K562 (cell line): Measurements from ENCODE around the gene ZNF862. TPM values are rescaled to one million over a fixed set of nuclear protein-coding genes. Genes with fewer than 3 reads are reported as not detected.
"Not testable (repeated sequence)": the region's sequence is repeated elsewhere in the genome, so short reads cannot be mapped to it uniquely, and the experiment has no call there.

Experiments
- ATAC-seq: fragments of 200-7000 bp; cut with Tn5 transposase; 3 replicates; pipeline ENCODE4 v1.9.1; 2020; ENCODE audit warnings: moderate library complexity
- BruUV-seq: library from RNA; stranded (reverse); fragments of 400-500 nt; replicated peaks from 2 replicates; lab custom pipeline; 2021; lab: Mats Ljungman, UMichigan
- CTCF ChIA-PET: fragments of 300-600 bp; formaldehyde crosslinking; extraction: SDS; loops from one replicate; lab custom pipeline; 2021; ENCODE audit warnings: low intra/inter-chr PET ratio; lab: Yijun Ruan, JAX
- POLR2A ChIA-PET: fragments of 300-600, 350-650 bp; sonication (Branson Sonifier 250); formaldehyde crosslinking; extraction: SDS; loops from one replicate; lab custom pipeline; 2021; ENCODE audit warnings: antibody characterized with exemption, inconsistent platforms; lab: Yijun Ruan, JAX
- DNase-seq, 4 experiments: peaks; one replicate each; pipeline versions ENCODE4 v3.0.0 to v3.0.0-alpha.2; 2011 to 2018; ENCODE audit warnings: low spot score in 3 of 4, mixed read lengths in 3 of 4; ENCODE audit errors: extremely low read depth in 1 of 4
- FAIRE-seq: peaks from 2 replicates; lab custom pipeline; 2011; peaks lifted over from hg19 to GRCh38; lab: Jason Lieb, UNC
- H2AFZ ChIP-seq: 2 replicates; pipeline ENCODE4 v1.6.0; 2011; ENCODE audit warnings: low read depth, low read length, control low read depth, inconsistent platforms
- H3K27ac ChIP-seq: fragments of 200-600 bp; 3 replicates; pipeline ENCODE4 v1.8.0; 2011; ENCODE audit warnings: low read depth, mild to moderate bottlenecking, control low read depth, inconsistent platforms, low read length, moderate library complexity, mixed read lengths; ENCODE audit errors: extremely low read depth
- H3K27me3 ChIP-seq, 2 experiments: fragments of 300-600 bp in 1 of 2; 2 replicates in 1 of 2; 3 replicates in 1 of 2; pipeline versions ENCODE4 v1.6.0 to v1.8.0; 2011; ENCODE audit warnings: inconsistent platforms in 2 of 2, low read length in 2 of 2, mild to moderate bottlenecking in 1 of 2, mixed read lengths in 1 of 2, moderate library complexity in 1 of 2; ENCODE audit not compliant: control insufficient read depth in 2 of 2, insufficient read depth in 2 of 2
- H3K36me3 ChIP-seq: fragments of 300-600 bp; 3 replicates; pipeline ENCODE4 v1.8.0; 2011; ENCODE audit warnings: mild to moderate bottlenecking, low read length, inconsistent platforms; ENCODE audit not compliant: control insufficient read depth, insufficient read depth
- H3K4me1 ChIP-seq, 2 experiments: fragments of 200-600 bp in 1 of 2; replicated peaks in 1 of 2; 2 replicates in 1 of 2; 3 replicates in 1 of 2; pipeline versions ENCODE4 v1.5.1 to v1.8.0; 2011; ENCODE audit warnings: inconsistent platforms in 2 of 2, low read length in 2 of 2, mild to moderate bottlenecking in 1 of 2, mixed read lengths in 1 of 2, moderate library complexity in 1 of 2; ENCODE audit not compliant: control insufficient read depth in 2 of 2, insufficient read depth in 2 of 2
- H3K4me2 ChIP-seq: 2 replicates; pipeline ENCODE4 v1.6.1; 2011; ENCODE audit warnings: low read length, control low read depth, inconsistent platforms, mixed read lengths; ENCODE audit not compliant: insufficient read depth
- H3K4me3 ChIP-seq: fragments of 200-600 bp; sonication (generic), shearing (Covaris generic); 2 replicates; pipeline ENCODE4 v1.5.1; 2016; ENCODE audit warnings: control low read depth, inconsistent platforms
- H3K79me2 ChIP-seq: fragments of 200-600 bp; 3 replicates; pipeline ENCODE4 v1.8.0; 2011; ENCODE audit warnings: low read length, inconsistent platforms; ENCODE audit not compliant: control insufficient read depth, insufficient read depth
- H3K9ac ChIP-seq, 2 experiments: 2 replicates each; pipeline versions ENCODE4 v1.6.0 to v1.6.1; 2011; ENCODE audit warnings: low read depth in 2 of 2, low read length in 2 of 2, control low read depth in 1 of 2, inconsistent platforms in 1 of 2, mild to moderate bottlenecking in 1 of 2, mixed read lengths in 1 of 2; ENCODE audit not compliant: insufficient read depth in 1 of 2
- H3K9me1 ChIP-seq: one replicate; pipeline ENCODE4 v1.6.0; 2011; ENCODE audit warnings: inconsistent platforms, mild to moderate bottlenecking, low read length, moderate library complexity; ENCODE audit not compliant: control insufficient read depth, insufficient read depth
- H3K9me3 ChIP-seq: replicated peaks from 2 replicates; pipeline ENCODE4 v1.5.1; 2011; ENCODE audit warnings: low read depth, low read length, inconsistent platforms; ENCODE audit not compliant: control insufficient read depth, insufficient read depth
- H4K20me1 ChIP-seq: replicated peaks from 2 replicates; pipeline ENCODE4 v1.6.1; 2011; ENCODE audit warnings: low read length, inconsistent platforms, mixed read lengths; ENCODE audit not compliant: control insufficient read depth, insufficient read depth
- KAT8 ChIP-seq: fragments of 450-650 bp; IDR thresholded peaks from 2 replicates; pipeline ENCODE4 v1.6.1; 2016; ENCODE audit warnings: low read depth, mild to moderate bottlenecking
- WGBS: fragments of 100-300 bp; shearing (Covaris generic); methylation state at CpG from one replicate; pipeline ENCODE4 v1.1.6; 2016; ENCODE audit warnings: low coverage, mixed read lengths; ENCODE audit not compliant: insufficient coverage; ENCODE audit errors: missing lambda C conversion rate; 5-methylcytosine and 5-hydroxymethylcytosine counted together
- in situ Hi-C: fragments of 300-500 bp; cut with MboI; formaldehyde crosslinking; loops from 4 replicates; pipeline ENCODE4 v1.15.0; 2018; ENCODE audit warnings: inconsistent platforms, mixed read lengths
- intact Hi-C: fragments of 100-400 bp; cut with micrococcal nuclease; formaldehyde crosslinking; loops from 2 replicates; pipeline ENCODE4 v1.14.2; 2022
- polyA plus RNA-seq, 8 experiments: library from polyadenylated mRNA; depleted of rRNA in 4 of 8; stranded (reverse) in 5 of 8; unstranded in 3 of 8; fragments of >200 nt; fragmentation: Nextera tagmentation in 2 of 8; fragmentation: Illumina TruSeq in 1 of 8; extraction: Ambion mirVana in 2 of 8; extraction: Trizol in 1 of 8; gene quantifications; 2 replicates each; pipeline versions ENCODE4 v1.2.1 to v1.2.3, GENCODE V29; 2011 to 2014; ENCODE audit warnings: inconsistent platforms in 1 of 8, missing spikeins in 1 of 8
- total RNA-seq, 7 experiments: library from RNA; depleted of rRNA in 6 of 7; stranded (reverse); fragments of >200 nt in 6 of 7; fragmentation: Illumina TruSeq in 2 of 7; extraction: Trizol in 2 of 7; gene quantifications; 2 replicates each; pipeline versions ENCODE4 v1.2.1 to v1.2.3, GENCODE V29; 2011 to 2021; ENCODE audit warnings: low replicate concordance in 1 of 7
- TF ChIP-seq, protein P1 (sequence below): fragments of 250-450 bp; sonication (Bioruptor Pico); IDR thresholded peaks from 2 replicates; pipeline ENCODE4 v1.5.0; 2020; ENCODE audit warnings: mild to moderate bottlenecking, borderline replicate concordance
- TF ChIP-seq, protein P2 (sequence below), 3 experiments: fragments of 200-800 bp in 1 of 3; sonication (Bioruptor generic) in 1 of 3; sonication (generic) in 1 of 3; formaldehyde crosslinking in 1 of 3; IDR thresholded peaks; 2 replicates each; pipeline versions ENCODE4 v1.6.1 to v1.8.0; 2016 to 2022; ENCODE audit warnings: mild to moderate bottlenecking in 2 of 3, missing compliant biosample characterization in 2 of 3, missing genetic modification characterization in 2 of 3, missing genetic modification reagents in 1 of 3
- TF ChIP-seq, protein P3 (sequence below): sonication (generic); formaldehyde crosslinking; IDR thresholded peaks from 2 replicates; pipeline ENCODE4 v1.8.1; 2022; ENCODE audit warnings: missing genetic modification reagents

ZNF862 gene
- total and polyA plus RNA-seq, 9 of the 15 experiments (the other 6 are each of a cell fraction or from before 2014, with no cell fraction given): 1.1 to 3.9 (median 2.6) TPM

DNA sequence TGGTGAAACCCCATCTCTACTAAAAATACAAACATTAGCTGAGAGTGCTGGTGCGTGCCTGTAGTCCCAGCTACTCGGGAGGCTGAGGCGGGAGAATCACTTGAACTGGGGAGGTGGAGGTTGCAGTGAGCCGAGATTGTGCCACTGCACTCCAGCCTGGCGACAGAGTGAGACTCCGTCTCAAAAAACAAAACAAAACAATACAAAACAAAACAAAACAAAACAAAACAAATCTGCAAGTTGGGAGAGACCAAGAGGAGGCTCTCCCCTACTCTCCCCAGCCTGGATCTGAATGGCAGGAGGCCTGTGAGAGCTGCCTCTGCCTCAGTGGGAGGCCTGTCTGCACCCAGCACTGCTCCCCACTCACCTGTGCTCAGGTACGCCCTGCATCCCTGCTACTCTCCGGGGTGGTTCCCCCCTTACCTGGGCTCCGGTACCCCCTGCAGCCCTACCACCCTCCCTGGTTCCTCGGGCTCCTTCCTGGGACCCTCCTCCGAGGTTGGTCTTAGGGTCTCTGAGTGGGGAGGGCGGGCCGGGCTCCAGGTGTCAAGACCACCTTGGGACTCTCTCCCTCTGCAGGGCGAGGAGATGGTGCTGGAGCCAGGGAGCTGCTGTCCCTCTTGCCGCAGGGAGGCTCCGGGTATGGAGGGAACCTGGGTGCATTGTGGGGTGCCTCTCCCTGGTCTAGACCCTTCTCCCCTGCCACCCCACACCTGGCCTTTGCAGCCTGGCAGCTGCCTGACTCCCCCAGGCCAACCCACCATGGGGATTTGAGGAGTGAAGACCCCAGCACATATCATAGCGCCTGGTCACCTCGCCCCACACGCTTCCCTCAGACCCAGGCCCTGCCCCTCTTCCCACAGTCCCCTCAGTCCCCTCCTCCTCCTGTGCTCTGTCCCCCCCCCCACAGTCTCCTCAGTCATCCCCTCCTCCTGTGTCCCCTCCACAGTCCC lies 9.5 kb upstream of the ZNF862 start (continued):
- TF ChIP-seq, protein P1, sequence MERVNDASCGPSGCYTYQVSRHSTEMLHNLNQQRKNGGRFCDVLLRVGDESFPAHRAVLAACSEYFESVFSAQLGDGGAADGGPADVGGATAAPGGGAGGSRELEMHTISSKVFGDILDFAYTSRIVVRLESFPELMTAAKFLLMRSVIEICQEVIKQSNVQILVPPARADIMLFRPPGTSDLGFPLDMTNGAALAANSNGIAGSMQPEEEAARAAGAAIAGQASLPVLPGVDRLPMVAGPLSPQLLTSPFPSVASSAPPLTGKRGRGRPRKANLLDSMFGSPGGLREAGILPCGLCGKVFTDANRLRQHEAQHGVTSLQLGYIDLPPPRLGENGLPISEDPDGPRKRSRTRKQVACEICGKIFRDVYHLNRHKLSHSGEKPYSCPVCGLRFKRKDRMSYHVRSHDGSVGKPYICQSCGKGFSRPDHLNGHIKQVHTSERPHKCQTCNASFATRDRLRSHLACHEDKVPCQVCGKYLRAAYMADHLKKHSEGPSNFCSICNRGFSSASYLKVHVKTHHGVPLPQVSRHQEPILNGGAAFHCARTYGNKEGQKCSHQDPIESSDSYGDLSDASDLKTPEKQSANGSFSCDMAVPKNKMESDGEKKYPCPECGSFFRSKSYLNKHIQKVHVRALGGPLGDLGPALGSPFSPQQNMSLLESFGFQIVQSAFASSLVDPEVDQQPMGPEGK: no peak
- TF ChIP-seq, protein P2, sequence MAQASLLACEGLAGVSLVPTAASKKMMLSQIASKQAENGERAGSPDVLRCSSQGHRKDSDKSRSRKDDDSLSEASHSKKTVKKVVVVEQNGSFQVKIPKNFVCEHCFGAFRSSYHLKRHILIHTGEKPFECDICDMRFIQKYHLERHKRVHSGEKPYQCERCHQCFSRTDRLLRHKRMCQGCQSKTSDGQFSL (CRISPR knock-in tag; IDR thresholded peaks at IDR 0.05): peak; percentile 62; the same call in 1 of the 2 replicates
- TF ChIP-seq, protein P2 (tag; IDR thresholded peaks at IDR 0.05): no peak
- TF ChIP-seq, protein P3, sequence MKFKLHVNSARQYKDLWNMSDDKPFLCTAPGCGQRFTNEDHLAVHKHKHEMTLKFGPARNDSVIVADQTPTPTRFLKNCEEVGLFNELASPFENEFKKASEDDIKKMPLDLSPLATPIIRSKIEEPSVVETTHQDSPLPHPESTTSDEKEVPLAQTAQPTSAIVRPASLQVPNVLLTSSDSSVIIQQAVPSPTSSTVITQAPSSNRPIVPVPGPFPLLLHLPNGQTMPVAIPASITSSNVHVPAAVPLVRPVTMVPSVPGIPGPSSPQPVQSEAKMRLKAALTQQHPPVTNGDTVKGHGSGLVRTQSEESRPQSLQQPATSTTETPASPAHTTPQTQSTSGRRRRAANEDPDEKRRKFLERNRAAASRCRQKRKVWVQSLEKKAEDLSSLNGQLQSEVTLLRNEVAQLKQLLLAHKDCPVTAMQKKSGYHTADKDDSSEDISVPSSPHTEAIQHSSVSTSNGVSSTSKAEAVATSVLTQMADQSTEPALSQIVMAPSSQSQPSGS (CRISPR knock-in tag): no peak
- no peak for TF ChIP-seq KAT8

DNA sequence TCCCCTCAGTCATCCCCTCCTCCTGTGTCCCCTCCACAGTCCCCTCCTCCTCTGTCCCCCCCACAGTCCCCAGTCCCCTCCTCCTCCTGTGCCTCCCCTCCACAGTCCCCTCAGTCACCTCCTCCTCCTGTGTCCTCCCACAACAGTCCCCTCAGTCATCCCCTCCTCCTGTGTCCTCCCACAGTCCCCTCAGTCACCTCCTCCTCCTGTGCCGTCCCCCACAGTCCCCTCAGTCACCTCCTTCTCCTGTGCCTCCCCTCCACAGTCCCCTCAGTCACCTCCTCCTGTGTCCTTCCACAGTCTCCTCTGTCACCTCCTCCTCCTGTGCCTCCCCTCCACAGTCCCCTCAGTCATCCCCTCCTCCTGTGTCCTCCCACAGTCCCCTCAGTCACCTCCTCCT lies 7.6 kb upstream of the ZNF862 start:
- in situ Hi-C loops, H3K9me1 ChIP-seq, ATAC-seq, H3K4me3 ChIP-seq, H3K79me2 ChIP-seq, H3K4me2 ChIP-seq, POLR2A ChIA-PET, DNase-seq, H3K27ac ChIP-seq, H2AFZ ChIP-seq, H3K36me3 ChIP-seq, BruUV-seq, CTCF ChIA-PET, intact Hi-C loops, H3K9me3 ChIP-seq, FAIRE-seq: not testable (repeated sequence)
- H4K20me1 ChIP-seq: peaks cover 20% of the 10 kb centered on the region
- WGBS: 0% methylated on average over 1 of the region's 1 CpG
- peak overlapping the region in 1 of 2 experiments; percentile 39; a peak in 1 of 4 replicates for H3K9ac ChIP-seq
- peaks cover 10 to 36% of the 10 kb centered on the region in 2 experiments for H3K4me1 ChIP-seq
- H3K27me3 ChIP-seq: peaks cover 30 to 59% of the 10 kb centered on the region in 2 experiments
